Measurements from ENCODE around the gene FLT3LG. TPM values are rescaled to one million over a fixed set of nuclear protein-coding genes. Genes with fewer than 3 reads are reported as not detected.
A peak's percentile ranks its signal among the peaks of the same experiment; 100 is the strongest.

Gene FLT3LG
- total RNA-seq, 4 donors from 2014 or later, result 1.00 to 4.0 (median 3.2) TPM; not detected in 1

DNA sequence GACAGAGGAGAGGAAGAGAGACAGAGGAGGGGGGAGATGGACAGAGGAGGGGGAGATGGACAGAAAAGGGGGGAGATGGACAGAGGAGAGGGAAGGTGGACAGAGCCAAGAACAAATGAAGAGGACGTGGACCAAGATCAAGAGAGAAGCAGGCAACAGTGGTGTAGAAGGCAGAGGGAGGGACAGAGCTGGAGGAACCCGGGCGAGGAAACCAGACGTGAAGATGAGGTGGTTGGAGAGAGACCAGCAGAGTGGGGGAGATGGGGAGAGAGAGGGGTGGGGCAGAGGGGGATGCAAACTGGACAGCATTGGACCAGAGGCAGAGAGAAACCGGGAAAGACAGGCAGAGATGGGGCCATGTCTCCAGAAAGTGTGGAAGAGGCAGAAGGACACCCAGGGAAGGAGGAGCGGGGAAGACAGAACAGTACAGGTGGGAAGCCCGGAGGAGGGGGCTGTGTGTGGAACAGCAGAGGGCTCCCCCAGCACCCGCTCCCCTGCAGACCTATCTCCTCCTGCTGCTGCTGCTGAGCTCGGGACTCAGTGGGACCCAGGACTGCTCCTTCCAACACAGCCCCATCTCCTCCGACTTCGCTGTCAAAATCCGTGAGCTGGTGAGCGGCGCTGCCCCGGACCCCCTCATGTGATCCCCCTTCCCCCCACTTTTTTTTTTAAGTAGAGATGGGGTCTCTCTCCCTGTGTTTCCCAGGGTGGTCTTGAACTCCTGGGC is 1.3 kb downstream of the FLT3LG start:
- H3K4me1 ChIP-seq, result peaks cover 5 to 24% (median 12%) of the 10 kb centered on the region in 4 donors
- no peak for DNase-seq
- no peaks in the 10 kb centered on the region for H3K9me3 ChIP-seq
- 23 to 63% methylated on average over 5 to 15 of the region's 15 CpGs for whole genome bisulfite sequencing, 2 donors (ENCODE audit: low coverage in 1 of 2)
- peak overlapping the region; percentile 39 to 89 (median 84) for H3K27ac ChIP-seq
- no peaks in the 10 kb centered on the region for H3K36me3 ChIP-seq
- TF ChIP-seq POLR2A (IDR thresholded peaks at IDR 0.05) (no peak), POLR2AphosphoS5 (IDR thresholded peaks at IDR 0.05) (no peak), EP300 (IDR thresholded peaks at IDR 0.05; ENCODE audit: low read depth) (no peak)
- TF ChIP-seq, protein P1, sequence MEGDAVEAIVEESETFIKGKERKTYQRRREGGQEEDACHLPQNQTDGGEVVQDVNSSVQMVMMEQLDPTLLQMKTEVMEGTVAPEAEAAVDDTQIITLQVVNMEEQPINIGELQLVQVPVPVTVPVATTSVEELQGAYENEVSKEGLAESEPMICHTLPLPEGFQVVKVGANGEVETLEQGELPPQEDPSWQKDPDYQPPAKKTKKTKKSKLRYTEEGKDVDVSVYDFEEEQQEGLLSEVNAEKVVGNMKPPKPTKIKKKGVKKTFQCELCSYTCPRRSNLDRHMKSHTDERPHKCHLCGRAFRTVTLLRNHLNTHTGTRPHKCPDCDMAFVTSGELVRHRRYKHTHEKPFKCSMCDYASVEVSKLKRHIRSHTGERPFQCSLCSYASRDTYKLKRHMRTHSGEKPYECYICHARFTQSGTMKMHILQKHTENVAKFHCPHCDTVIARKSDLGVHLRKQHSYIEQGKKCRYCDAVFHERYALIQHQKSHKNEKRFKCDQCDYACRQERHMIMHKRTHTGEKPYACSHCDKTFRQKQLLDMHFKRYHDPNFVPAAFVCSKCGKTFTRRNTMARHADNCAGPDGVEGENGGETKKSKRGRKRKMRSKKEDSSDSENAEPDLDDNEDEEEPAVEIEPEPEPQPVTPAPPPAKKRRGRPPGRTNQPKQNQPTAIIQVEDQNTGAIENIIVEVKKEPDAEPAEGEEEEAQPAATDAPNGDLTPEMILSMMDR (IDR thresholded peaks at IDR 0.05), result no peak
- H3K4me3 ChIP-seq, result peak overlapping the region in 1 of 4 donors; percentile 81
- intact Hi-C loops (cut with DNase I; ENCODE audit: low total_unique reads), result loop anchor here (10.0 kb wide), 1 partner anchor 209 kb away; the partner anchor contains the start of gene ADM5
- H3K27me3 ChIP-seq, result no peaks in the 10 kb centered on the region
- in situ Hi-C loops (cut with MboI; ENCODE audit: low pct_ligation_motif_present in 1 of 4, low pct_unique_long_range_greater_than_20kb in 1 of 4, low sequenced_read_pairs in 3 of 4), result loop anchor here in 1 of 4 donors (25.0 kb wide), 1 partner anchor 387 kb away; the partner anchor contains the start of genes PNKP and PTOV1

DNA sequence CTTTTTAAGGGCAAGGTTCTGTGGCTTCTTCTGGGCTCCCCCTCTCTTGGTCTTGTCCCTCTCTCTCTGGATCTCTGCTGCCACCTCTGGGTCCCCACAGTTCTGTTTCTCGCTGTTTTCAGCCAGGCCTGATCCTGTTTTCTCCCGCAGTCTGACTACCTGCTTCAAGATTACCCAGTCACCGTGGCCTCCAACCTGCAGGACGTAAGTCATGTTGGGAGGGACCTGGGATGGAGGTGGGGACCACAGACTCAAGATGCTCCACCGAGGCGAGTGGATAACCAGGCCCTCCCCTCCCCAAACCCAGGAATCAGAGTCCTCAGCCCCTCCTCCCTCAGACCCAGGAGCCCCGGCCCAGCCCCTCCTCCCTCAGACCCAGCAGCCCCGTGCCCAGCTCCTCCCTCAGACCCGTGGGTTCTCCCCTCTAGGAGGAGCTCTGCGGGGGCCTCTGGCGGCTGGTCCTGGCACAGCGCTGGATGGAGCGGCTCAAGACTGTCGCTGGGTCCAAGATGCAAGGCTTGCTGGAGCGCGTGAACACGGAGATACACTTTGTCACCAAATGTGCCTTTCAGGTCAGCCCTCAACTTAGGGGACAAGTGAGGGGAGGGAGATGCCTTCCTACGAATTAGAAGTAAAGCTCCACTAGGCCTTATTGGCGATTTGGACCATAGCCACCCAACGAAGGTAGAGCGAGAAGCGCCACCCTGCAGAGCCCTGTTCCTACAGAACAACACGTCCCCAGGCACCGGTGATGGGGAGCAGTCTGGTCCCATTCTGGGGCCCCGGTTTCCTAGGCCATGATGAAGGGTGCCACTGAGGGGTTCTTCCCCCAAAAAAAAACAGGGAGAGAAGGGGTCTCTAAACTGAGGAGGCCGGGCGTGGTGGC is 2.2 kb downstream of the FLT3LG start:
- intact Hi-C loops (cut with DNase I; ENCODE audit: low total_unique reads), result loop anchor here (10.0 kb wide), 1 partner anchor 209 kb away; the partner anchor contains the start of gene ADM5
- in situ Hi-C loops (cut with MboI; ENCODE audit: low pct_ligation_motif_present in 1 of 4, low pct_unique_long_range_greater_than_20kb in 1 of 4, low sequenced_read_pairs in 3 of 4), result loop anchor here in 1 of 4 donors (25.0 kb wide), 1 partner anchor 386 kb away; the partner anchor contains the start of genes PNKP and PTOV1
- H3K27ac ChIP-seq, result peak overlapping the region; percentile 39 to 89 (median 84)
- H3K36me3 ChIP-seq, result no peaks in the 10 kb centered on the region
- WGBS, 2 donors (ENCODE audit: low coverage in 1 of 2), result 62 to 83% methylated on average over 1 to 26 of the region's 27 CpGs
- no peak overlapping the region for H3K4me3 ChIP-seq
- no peaks in the 10 kb centered on the region for H3K9me3 ChIP-seq
- TF ChIP-seq POLR2A (IDR thresholded peaks at IDR 0.05) (no peak), EP300 (IDR thresholded peaks at IDR 0.05; ENCODE audit: low read depth) (no peak), POLR2AphosphoS5 (IDR thresholded peaks at IDR 0.05) (no peak)
- TF ChIP-seq, protein P1 (IDR thresholded peaks at IDR 0.05), result peak; percentile 19 to 52 (median 23)
- no peak for DNase-seq
- H3K4me1 ChIP-seq, result peaks cover 5 to 21% (median 12%) of the 10 kb centered on the region in 4 donors
- H3K27me3 ChIP-seq, result no peaks in the 10 kb centered on the region

DNA sequence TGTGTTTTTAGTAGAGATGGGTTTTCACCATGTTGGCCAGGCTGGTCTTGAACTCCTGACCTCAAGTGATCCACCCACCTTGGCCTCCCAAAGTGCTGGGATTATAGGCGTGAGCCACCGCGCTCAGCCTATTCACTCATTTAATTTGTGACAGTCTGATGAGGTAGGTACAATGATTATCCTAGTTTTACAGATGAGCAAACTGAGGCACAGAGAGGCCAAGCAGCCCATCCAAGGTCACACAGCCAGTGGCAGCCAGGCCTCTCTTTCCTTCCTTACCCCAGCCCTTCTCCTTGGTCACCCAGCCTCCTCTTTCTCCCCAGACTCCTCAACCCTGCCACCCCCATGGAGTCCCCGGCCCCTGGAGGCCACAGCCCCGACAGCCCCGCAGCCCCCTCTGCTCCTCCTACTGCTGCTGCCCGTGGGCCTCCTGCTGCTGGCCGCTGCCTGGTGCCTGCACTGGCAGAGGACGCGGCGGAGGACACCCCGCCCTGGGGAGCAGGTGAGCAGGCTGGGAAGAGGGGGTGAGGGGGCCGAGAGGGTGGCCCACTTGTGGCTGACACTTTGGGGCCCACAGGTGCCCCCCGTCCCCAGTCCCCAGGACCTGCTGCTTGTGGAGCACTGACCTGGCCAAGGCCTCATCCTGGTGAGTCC is 6.1 kb downstream of the FLT3LG start:
- intact Hi-C loops (cut with DNase I; ENCODE audit: low total_unique reads), result loop anchor here (10.0 kb wide), 1 partner anchor 205 kb away; the partner anchor contains the start of gene ADM5
- 95% methylated on average over 9 of the region's 14 CpGs; no CpG with 5 or more reads in 1 of the 2 donors for WGBS, 2 donors (ENCODE audit: low coverage in 1 of 2)
- Histone ChIP-seq H3K9me3 (no peaks in the 10 kb centered on the region), H3K36me3 (no peaks in the 10 kb centered on the region), H3K4me1 (peaks cover 0 to 13% (median 4%) of the 10 kb centered on the region in 4 donors), H3K4me3 (no peak overlapping the region), H3K27ac (no peak overlapping the region), H3K27me3 (no peaks in the 10 kb centered on the region)
- TF ChIP-seq, protein P1 (IDR thresholded peaks at IDR 0.05), result no peak
- TF ChIP-seq POLR2AphosphoS5 (IDR thresholded peaks at IDR 0.05), result no peak
- no peak for TF ChIP-seq EP300 (IDR thresholded peaks at IDR 0.05; ENCODE audit: low read depth)
- TF ChIP-seq POLR2A (IDR thresholded peaks at IDR 0.05), result no peak
- no peak for DNase-seq
- in situ Hi-C loops (cut with MboI; ENCODE audit: low pct_ligation_motif_present in 1 of 4, low pct_unique_long_range_greater_than_20kb in 1 of 4, low sequenced_read_pairs in 3 of 4), result loop anchor here in 1 of 4 donors (25.0 kb wide), 1 partner anchor 382 kb away; the partner anchor contains the start of genes PNKP and PTOV1

Data from transverse colon (tissue), 4 donors.